ENCODE measurements around the gene UBE2E1.

DNA sequence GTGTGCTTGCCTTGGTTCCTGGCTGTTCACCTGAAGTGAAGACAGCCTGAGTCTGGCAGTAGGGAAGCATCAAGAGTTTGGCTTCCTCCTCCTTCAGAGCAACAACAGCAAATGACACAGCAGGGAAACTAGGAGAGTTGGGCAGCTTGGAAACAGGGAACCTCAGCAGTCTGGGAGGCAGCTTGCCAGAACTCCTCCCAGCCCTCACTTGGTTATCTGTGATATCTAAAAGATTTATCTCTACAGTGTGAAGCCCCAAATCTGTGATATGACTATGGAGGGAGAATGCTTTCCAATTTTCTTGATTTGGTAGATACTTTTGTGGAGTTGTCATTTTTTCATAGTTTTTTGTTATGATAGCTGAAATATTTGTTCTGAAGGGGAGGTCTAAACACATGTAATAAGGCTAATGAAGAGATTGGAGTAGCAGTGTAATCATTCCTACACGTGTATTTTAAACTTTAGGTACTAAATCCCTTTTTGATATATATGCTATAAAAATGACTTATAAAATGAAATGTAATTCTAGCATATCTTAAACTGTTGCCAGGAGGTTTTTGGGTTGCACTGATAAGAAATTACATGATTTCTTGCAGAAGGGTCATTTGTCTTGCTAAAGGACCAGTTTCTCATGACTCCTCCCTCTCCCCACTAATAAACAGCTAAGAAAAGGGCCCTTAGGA, 20.8 kb downstream of the UBE2E1 start:
- TF ChIP-seq, protein P1, sequence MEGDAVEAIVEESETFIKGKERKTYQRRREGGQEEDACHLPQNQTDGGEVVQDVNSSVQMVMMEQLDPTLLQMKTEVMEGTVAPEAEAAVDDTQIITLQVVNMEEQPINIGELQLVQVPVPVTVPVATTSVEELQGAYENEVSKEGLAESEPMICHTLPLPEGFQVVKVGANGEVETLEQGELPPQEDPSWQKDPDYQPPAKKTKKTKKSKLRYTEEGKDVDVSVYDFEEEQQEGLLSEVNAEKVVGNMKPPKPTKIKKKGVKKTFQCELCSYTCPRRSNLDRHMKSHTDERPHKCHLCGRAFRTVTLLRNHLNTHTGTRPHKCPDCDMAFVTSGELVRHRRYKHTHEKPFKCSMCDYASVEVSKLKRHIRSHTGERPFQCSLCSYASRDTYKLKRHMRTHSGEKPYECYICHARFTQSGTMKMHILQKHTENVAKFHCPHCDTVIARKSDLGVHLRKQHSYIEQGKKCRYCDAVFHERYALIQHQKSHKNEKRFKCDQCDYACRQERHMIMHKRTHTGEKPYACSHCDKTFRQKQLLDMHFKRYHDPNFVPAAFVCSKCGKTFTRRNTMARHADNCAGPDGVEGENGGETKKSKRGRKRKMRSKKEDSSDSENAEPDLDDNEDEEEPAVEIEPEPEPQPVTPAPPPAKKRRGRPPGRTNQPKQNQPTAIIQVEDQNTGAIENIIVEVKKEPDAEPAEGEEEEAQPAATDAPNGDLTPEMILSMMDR (IDR thresholded peaks at IDR 0.05; ENCODE audit: low read depth, low read length): no peak
- no peak for TF ChIP-seq POLR2A (IDR thresholded peaks at IDR 0.05; ENCODE audit: extremely low read depth, insufficient read length)
- TF ChIP-seq, protein P2, sequence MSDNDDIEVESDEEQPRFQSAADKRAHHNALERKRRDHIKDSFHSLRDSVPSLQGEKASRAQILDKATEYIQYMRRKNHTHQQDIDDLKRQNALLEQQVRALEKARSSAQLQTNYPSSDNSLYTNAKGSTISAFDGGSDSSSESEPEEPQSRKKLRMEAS (IDR thresholded peaks at IDR 0.05; ENCODE audit: low read depth, low read length): no peak
- no peak for TF ChIP-seq MYC (IDR thresholded peaks at IDR 0.05; ENCODE audit: low read depth, low read length)

Measured in NB4 (cell line).